CD4-positive, alpha-beta T cell treated with Interleukin-1 beta for 1 hour (primary cell): ENCODE measurements around the gene CHRM5.
"Not testable (repeated sequence)": the region's sequence is repeated elsewhere in the genome, so short reads cannot be mapped to it uniquely, and the experiment has no call there.

Experiments used
- DNase-seq, 2 donors: peaks; one replicate each; pipeline ENCODE4 v3.0.0-alpha.2; 2020 to 2022

The CHRM5 gene

DNA sequence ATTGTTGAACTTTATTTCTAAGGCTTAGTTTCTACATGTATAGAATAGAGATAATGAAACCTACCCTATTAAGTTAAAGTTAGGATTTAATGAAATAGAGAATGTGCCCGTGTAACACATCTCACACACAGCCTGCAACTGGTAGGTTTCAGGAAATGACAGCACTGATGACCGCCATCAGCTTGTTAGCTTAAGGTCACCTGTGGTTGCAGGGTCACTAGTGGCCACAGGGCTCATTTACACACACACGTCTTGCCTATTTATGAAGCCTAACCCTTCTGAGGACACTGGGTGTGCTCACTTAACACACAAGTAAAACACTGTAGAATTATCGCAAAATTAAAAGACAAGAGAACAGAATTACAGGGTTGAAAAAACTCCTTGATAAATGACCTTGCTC is 20.1 kb downstream of the CHRM5 start:
- DNase-seq, result no peak

DNA sequence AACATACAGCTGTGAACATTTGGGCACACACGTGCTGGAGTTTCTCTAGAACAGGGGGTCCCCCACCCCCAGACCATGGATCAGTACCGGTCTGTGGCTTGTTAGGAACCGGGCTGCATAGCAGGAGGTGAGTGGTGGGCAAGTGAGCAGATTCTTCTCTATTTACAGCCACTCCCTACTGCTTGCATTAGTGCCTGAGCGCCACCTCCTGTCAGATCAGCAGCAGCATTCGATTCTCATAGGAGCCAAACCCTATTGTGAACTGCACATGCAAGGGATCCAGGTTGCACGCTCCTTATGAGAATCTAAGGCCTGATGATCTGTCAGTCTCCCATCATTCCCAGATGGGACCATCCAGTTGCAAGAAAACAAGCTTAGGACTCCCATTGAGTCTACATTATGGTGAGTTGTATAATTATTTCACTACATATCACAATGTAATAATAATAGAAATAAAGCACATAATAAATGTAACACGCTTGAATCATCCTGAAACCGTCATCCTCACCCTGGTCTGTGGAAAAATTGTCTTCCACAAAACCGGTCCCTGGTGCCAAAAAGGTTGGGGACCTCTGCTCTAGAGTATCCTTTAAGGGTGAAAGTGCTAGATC is 25.8 kb downstream of the CHRM5 start:
- DNase-seq, result no peak

DNA sequence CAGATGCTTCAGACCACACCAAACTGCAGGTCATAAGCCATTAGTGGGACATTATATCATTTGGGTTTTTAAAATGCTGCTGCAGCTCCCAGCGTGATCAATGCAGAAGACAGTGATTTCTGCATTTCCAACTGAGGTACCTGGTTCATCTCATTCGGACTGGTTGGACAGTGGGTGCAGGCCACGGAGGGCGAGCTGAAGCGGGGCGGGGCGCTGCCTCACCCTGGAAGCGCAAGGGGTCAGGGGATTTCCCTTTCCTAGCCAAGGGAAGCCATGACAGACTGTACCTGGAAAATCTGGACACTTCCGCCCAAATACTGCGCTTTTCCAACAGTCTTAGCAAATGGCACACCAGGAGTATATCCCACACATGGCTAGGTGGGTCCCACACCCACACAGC is 27.4 kb downstream of the CHRM5 start:
- not testable (repeated sequence) for DNase-seq

DNA sequence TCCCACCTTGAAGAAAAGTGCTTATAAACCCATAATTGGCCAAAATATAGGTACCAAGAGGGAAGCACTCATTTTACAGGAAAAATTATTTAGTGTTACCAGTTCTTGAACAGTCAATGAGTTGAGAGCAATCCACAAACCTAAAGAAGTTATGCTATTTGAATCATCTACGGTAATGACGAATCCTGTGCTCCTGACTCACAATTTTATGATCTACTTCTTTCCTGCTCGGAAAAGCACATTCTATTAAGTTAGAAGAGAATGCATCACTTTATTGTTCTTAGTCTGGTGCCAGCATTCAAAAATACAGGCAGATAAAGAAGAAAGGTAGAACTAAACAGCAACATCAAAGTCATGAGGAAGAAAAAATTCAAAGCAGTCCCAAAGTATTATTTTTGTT is 33.2 kb downstream of the CHRM5 start:
- no peak for DNase-seq

DNA sequence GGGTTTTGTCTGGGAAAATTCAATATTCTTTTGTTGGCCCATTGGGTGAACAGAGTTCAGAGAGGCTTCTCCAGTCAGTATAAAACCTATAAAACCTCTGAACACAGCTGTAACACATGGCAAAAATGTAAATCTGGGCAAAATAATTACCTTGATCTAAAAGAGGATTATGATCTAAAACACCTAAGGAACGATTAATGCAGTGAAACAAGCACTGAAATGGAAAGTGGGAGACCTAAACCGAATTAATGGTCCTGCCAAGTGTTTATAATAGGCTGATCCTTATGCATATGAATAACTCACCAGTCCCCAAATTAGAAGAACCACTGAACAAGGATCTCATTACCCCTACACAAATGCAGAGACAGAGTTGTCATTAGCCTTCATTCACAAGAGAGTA is 38.1 kb downstream of the CHRM5 start:
- no peak for DNase-seq

DNA sequence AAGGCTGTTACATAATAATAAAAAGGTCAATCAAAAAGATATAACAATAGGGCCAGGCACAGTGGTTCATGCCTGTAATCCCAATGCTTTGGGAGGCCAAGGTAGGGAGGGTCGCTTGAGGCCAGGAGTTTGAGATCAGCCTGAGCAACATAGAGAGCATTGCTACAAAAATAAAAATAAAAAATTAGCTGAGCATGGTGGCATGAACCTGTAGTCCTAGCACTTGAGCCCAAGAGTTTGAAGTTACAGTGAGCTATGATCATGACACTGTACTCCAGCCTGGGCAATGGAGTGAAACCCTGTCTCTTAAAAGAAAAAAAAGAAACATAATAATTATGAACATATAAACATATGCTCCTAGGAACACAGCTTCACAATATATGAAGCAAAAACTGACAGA is 41.4 kb downstream of the CHRM5 start:
- no peak for DNase-seq

DNA sequence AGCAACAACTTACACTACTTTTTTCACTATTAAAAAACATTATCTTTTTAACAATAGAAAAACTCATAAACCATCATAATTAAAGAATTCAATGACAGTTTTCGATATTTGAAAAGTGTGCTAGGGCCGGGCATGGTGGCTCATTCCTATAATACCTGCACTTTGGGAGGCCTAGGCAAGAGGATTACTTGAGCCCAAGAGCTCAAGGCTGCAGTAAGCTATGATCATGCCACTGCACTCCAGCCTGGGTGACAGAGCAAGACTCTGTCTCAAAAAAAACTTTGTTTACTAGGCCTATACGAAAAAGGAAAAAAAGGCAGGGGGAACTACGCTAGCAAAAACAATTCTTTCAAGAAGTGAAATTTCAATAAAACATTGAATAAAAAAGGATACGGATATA is 42.6 kb downstream of the CHRM5 start:
- DNase-seq, result no peak

DNA sequence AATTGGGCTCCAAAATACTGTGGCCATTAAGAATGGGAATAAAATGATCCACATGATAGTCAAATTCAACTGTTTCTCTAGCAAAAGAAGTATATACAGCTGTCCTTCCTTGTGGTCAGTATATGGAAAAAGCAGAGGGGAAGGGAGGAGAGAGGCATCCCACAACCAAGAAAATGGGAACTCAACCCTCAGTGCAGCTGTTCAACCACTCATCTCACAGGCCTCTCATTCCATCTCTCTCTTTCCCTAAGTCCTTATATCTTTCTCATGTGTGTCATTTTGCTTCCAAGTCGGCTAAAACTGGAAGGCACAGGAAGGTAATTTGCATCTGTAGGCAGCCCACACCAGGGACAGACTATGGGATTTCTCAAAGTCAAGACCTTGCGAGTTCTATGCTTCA is 43.2 kb downstream of the CHRM5 start:
- no peak for DNase-seq

DNA sequence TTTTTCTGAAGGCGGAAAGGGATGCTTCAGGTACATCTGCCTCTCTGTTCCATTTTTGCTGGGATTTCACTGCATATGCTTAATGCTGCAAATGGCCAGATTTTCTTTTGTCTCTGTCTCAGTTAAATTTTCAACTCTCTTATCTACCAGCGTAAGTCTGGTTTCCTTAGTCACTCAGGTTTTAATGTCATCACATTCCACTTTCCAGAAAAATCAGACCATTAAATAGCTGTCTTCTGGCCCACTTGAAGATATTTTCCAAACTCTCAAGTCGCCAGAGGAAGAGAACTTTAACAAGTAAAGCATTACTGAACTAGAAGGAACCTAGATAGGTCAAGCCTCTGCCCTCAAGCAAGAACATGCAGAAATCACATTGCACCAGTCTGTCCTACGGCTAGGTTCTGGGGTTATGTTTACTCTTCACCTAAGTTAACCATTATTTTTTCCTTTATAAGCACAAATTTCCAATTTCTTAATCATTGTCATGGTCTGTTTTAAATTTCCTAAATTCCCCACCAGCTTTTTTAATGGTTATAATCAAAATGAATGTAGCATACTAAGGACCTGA is 44.2 kb downstream of the CHRM5 start:
- no peak for DNase-seq

DNA sequence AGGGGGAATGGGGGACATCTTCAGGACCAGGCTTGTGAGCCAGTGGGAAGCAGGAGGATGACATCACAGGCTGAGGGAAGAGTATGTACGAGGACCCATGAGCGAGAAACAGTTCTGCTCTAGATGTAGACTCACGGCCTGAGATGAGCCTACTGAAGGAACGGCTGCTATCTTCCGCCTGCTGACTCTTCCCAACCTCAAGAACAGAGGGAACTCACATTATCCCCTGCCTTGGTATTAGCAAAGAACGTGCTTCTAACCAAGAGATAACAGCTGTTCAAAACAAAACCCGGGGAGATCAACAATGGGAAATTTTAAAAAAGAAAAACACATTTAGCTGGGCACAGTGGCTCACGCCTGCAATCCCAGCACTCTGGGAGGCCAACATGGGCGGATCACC is 45.4 kb downstream of the CHRM5 start:
- no peak for DNase-seq

DNA sequence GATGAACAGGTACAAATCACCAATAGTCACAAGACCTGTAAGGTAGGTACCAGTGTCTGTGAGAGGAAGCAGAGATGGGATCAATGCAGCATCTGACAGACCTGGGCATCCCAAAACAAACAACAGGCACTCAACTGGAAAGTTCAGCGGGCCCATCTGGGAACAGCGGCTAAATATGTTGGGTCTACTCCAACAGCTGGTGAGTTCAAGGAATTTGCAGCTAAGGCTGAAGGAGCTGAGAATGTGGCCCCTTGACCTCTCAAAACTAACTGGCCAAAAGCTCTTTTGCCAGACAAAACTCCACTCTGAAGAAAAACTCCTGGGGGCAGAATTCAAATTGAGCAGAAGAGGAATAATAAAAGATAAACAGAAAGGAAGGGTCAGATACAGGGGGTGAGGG is 46.3 kb downstream of the CHRM5 start:
- DNase-seq, result no peak

DNA sequence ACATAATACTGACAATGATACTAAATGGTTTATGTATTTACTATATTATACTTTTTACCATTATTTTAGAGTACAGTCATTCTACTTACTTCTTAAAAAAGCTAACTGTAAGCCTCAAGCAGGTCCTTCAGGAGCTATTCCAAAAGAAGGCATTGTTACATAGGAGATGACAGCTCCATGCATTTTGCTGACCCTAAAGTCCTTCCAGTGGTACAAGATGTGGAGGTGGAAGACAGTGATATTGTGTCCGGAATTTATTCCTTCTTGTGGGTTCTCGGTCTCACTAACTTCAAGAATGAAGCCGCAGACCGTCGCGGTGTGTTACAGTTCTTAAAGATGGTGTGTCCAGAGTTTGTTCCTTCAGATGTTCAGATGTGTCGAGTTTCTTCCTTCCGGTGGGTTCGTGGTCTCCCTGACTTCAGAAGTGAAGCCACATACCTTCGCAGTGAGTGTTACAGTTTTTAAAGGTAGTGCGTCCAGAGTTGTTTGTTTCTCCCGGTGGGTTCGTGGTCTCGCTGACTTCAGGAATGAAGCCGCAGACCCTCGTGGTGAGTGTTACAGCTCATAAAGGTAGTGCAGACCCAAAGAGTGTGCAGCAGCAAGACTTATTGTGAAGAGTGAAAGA is 49.8 kb downstream of the CHRM5 start:
- peak; percentile 3 to 21 for DNase-seq

DNA sequence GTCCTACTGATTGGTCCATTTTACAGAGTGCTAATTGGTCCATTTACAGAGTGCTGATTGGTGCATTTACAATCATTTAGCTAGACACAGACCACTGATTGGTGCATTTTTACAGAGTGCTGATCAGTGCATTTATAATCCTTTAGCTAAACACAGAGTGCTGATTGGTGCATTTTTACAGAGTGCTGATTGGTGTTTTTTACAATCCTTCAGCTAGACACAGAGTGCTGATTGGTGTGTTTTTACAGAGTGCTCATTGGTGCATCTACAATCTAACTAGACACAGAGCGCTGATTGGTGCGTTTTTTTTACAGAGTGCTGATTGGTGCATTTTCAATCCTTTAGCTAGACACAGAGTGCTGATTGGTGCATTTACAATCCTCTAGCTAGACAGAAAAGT is 50.4 kb downstream of the CHRM5 start:
- DNase-seq, result peak in 1 of 2 donors; percentile 7

DNA sequence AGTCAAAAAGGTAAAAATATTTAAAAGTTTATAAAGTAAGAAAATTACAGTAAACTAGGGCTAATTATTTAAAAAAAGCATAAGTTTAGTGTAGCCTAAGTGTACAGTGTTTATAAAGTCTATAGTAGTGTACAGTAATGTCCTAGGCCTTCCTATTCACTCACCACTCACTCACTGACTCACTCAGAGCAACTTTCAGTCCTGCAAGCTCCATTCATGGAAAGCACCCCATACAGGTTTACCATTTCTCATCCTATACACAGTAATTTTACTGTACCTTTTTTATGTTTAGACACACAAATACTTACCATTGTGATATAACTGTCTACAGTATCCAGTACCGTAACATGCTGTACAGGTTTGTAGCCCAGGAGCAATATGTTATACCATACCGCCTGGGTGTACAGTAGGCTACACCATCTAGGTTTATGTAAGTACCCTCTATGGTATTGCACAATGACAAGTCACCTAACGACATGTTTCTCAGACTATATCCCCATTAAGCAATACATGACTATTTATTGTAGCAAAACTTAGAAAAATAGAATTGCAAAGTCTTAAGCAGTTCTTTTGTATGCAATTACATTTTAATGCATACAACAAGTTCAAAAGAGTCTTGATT is 51.2 kb downstream of the CHRM5 start:
- no peak for DNase-seq

DNA sequence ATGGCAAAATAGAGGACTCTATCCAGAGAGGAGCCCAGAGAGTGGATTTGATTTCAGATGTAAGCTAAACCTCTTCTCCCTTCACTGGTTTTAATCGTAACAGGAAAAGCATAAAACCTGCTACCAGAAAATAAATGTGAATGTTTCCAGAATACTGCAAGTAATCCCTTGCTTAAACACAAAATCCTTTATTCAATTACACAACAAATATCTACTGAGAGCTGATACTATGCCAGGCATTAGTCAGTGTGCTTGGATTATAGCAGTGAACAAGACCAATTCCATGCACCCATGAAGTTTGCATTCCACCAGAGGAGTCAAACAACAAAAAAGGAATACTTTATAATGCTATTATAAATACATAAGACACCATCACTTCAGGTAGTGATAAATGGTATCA is 55.6 kb downstream of the CHRM5 start:
- DNase-seq, result no peak

DNA sequence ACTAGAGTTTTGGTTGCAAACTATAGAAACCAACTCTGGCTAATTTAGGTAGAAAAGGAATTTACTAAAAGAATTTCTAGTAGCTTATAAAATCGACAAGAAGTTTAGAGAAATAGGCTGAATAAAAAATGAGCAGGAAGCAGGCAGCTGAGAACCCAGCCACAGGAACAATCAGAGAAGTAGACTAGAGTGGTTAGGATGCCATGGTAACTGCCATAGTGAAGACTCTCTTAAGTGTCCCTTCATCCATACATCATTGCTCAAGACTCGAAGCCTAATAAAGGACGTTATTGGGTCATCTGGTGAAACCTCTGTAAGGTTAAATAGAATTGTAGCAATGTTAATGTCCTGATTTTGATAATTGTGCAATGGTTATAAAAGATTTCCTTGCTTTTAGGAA is 57.0 kb downstream of the CHRM5 start:
- DNase-seq, result no peak

DNA sequence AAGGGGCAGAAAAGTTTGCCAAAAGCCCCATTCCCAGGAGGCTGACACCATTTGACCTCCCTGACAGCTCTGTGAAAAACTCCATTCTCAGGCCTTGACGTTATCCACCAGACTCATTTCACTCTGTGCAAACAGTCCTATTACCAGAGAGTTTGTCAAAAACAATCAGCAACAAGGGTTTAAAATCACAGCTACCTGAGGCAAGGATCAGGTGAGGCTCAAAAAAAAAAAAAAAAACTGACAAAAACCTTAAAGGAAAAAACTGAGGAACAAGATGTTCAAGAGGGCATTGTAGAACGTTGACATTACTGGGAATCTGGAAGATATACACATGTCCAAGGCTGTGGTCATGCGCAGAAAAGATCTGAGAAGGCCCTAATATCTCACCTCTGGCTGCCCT is 59.3 kb downstream of the CHRM5 start:
- DNase-seq, result no peak

DNA sequence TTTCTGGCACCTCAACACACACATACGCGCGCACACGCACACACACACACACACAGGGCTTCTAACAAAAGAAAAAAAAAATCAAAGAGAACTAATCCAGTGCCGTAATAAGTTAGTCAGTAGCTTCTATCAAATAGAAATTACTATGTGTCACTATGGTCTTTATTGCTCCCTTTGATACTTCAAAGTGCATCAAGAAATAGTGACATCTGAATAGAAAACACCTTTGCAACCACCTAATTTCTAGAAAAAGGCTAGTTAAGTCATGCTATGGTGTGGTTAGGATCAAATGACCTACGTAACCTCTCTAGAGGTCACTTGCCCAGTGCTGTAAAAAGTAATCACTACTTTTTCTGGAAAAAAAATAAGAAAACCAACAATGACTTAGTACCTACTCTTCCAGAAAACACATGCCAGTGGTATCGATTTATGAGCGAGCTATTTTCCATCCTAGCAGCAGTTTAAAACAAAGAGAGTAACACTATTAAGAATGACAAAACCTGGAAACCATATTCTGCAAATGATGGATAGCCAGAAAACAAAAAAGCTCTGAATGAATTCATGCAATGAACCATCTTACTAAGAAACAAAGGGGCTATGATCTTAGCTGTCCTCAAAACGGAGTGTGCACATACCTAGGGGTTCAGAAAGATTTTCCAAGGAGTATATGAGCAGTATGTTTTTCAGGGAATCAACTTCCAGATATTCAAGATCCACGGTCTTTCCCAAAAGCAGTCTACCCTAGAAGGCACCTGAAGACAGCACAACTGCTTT is 63.9 kb downstream of the CHRM5 start:
- no peak for DNase-seq

DNA sequence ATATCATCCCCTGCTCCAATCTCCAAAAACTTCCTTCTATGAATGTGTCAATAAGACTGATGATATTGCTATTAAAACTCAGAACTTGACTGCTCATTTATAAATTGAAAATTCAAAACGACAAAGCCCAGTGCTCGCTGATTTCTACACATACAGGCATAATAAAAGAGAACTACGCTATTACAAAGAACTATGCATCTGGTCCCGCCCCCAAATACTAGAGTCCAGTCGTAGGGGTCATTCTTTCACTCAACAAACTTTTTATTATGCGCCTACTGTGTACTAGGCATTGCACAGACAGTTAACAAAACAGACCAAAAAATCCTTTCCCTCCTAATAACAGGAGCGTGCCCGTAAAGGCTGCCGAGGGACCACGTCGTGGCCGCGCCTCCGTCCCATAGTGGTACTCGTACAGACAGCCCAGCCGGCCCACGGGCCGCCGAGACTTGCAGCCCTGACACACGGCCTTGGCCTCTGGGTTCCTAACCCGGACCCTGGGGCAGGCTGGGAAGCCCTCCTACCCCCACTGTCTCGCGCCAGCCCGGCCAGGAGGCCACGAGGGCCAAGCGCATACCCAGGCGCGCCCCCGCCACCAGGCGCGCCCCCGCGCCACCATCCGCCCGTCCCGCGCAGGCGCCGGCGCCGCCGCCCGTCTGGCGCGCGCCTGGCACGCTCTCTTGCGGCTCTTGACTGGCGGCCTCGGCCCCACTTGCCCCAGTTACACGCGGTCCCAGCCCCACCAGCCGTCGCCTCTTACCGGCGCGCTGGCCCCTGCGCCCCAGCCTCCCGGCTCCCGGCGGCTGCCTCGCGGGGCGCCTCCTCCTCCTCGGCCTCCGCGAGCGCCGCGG is 70.0 kb downstream of the CHRM5 start:
- DNase-seq, result peak; percentile 76 to 80

DNA sequence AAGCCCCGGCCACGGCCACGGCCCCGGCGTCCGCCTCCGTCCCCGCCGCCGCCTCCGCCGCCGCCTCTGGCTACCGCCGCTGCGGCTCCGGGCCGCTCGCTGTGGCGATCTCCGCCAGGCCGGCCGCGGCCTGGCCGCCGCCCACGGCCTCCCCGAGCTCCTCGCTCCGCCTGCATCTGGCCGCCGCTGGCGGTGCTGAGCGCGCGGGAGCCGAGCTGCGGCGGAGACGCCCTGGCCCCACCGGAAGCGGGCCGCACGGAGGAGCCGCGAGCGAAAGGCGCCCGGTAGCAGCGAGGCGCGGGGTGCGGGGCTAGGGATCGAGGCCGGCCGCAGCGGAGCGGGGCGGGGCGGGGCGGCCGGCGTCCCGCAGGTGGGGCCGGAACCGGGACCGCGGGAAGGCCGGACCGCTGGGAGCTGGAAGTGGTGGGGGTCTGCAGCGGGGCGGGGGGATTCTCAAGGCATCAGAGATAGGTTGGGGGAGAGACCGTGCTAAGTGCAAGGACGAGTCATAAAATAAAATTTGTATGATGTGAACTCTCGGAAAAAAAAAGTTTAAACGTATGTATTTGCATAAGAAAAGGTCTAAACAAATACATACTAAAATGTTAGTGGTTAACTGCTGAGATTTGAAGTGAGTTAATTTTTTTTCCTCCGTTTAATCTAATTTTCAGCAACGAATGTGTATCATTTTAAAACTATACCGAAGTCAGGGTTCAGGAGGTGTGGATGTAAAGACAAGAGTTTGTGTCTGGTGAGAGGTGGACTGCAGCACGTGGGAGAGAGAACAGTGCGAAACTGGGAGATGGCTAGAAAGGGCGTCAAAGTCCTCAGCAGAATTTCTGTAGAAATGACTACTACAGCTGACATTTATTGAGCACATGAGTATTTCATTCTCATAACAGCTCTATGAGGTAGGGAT is 70.8 kb downstream of the CHRM5 start, which contains the start of gene AVEN:
TSS of gene AVEN (minus strand) at position 334 of the 919 bp plus-strand sequence. CDS start at position 176, 158 bp downstream.
- peak; percentile 50 to 61 for DNase-seq

DNA sequence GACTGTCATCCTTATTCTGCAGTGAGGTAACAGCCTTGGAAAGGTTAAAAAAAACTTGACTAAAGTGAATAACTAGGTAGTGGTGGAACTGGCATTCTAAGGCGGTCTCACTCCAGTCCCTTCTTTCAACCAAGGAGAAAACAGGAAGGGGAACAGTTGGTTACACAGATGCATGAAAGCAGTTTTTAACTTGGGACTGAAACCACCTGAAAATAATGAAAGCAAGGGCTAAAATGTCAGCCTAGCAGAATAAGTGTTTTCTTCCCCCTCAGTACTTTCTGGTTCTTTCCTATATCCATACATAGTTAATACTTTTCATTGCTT is 71.5 kb downstream of the CHRM5 start:
- no peak for DNase-seq

DNA sequence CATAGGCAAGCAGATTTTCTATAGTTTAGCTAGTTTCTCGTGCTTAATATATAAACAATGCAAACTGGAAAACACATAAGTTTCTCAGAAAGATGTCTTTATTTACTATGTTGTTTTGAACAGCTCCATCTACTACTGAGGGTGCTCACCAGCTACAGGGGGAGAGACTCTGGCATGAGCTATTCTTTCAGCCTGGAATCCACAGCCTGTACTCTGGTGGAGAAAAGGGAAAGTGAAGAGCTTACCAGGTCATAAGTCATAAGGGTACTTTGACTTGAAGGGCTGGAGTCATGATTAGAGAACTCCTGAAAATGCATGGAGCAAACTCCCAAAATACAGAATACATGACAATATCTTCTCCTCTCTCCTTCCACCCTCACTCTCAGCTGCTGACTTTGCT is 75.1 kb downstream of the CHRM5 start:
- DNase-seq, result no peak
